ENCODE measurements around the gene TMEM190.

GRCh38 chr19:55390461-55390880 is 13.8 kb downstream of the TMEM190 start:
- TF ChIP-seq CTCF (conservative IDR thresholded peaks at IDR 0.05) (no peak), ZFX (IDR thresholded peaks at IDR 0.05) (no peak)

Data from C4-2B (cell line).